IMR-90 (cell line): Measurements from ENCODE around the gene GRM4.

Source experiments
- BHLHE40 ChIP-seq: fragments of 150-350 bp; IDR thresholded peaks from 2 replicates; pipeline ENCODE4 v1.6.1; 2016; ENCODE audit warnings: mild to moderate bottlenecking, low read depth, low read length
- CEBPB ChIP-seq: IDR thresholded peaks from 2 replicates; pipeline ENCODE4 v1.6.1; 2012; ENCODE audit warnings: low read depth, low read length, improper control_type of control experiment
- CHD1 ChIP-seq: IDR thresholded peaks from 2 replicates; pipeline ENCODE4 v1.6.1; 2012; ENCODE audit warnings: low read depth, low read length, improper control_type of control experiment
- CTCF ChIP-seq: conservative IDR thresholded peaks from 2 replicates; pipeline ENCODE4 v1.5.1; 2012; ENCODE audit warnings: mild to moderate bottlenecking, low read depth, low read length, improper control_type of control experiment
- MAZ ChIP-seq: IDR thresholded peaks from 2 replicates; pipeline ENCODE4 v1.6.1; 2012; ENCODE audit warnings: low read depth, mild to moderate bottlenecking, low read length, improper control_type of control experiment, moderate library complexity, borderline replicate concordance
- MXI1 ChIP-seq: IDR thresholded peaks from 2 replicates; pipeline ENCODE4 v1.6.1; 2012; ENCODE audit warnings: low read depth, mild to moderate bottlenecking, low read length, moderate library complexity, borderline replicate concordance
- POLR2A ChIP-seq: IDR thresholded peaks from 2 replicates; pipeline ENCODE4 v1.6.1; 2012; ENCODE audit warnings: mild to moderate bottlenecking, low read depth, low read length
- RAD21 ChIP-seq: IDR thresholded peaks from 2 replicates; pipeline ENCODE4 v1.6.1; 2012; ENCODE audit warnings: low read length, improper control_type of control experiment
- RCOR1 ChIP-seq: IDR thresholded peaks from 2 replicates; pipeline ENCODE4 v1.6.1; 2012; ENCODE audit warnings: mild to moderate bottlenecking, low read length, improper control_type of control experiment; ENCODE audit not compliant: insufficient replicate concordance
- RFX5 ChIP-seq: IDR thresholded peaks from 2 replicates; pipeline ENCODE4 v1.8.0; 2012; ENCODE audit warnings: low read depth, mild to moderate bottlenecking, low read length, moderate library complexity
- SMC3 ChIP-seq: fragments of 150-350 bp; IDR thresholded peaks from 2 replicates; pipeline ENCODE4 v1.6.1; 2016; ENCODE audit warnings: low read depth, mild to moderate bottlenecking, antibody characterized with exemption, low read length, moderate library complexity
- USF2 ChIP-seq: fragments of 150-350 bp; IDR thresholded peaks from 2 replicates; pipeline ENCODE4 v1.6.1; 2017; ENCODE audit warnings: mild to moderate bottlenecking, antibody characterized with exemption, low read length, low read depth

GRCh38 chr6:34053721-34054120 lies 92.2 kb downstream of the GRM4 start:
- TF ChIP-seq POLR2A: no peak
- no peak for TF ChIP-seq CEBPB
- no peak for TF ChIP-seq BHLHE40
- TF ChIP-seq CTCF: no peak
- no peak for TF ChIP-seq MAZ
- TF ChIP-seq RFX5: no peak
- TF ChIP-seq MXI1: no peak
- no peak for TF ChIP-seq USF2
- TF ChIP-seq CHD1: no peak
- no peak for TF ChIP-seq SMC3
- no peak for TF ChIP-seq RCOR1
- no peak for TF ChIP-seq RAD21
